ENCODE results near the gene VGLL4.

DNA sequence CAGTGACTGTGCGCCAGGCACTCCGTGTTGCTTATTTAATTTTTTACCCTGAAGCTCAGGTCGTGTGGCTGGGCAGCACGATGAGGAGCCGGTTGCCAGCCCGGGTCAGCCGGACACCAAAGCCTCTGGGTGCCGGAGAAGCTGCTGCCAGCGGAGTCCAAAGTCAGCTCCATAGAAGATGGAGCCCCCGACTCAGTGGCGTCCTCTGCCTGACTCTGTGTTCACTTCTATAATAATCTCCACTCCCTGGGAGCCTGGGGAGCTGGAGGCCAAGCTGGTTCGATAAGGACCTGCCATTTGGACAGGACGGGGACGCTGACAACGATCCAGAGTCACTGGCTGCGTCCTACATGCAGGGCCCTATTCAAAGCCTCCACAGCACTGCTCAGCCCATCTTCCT lies 78.6 kb downstream of the VGLL4 start:
- TF ChIP-seq, protein P1, sequence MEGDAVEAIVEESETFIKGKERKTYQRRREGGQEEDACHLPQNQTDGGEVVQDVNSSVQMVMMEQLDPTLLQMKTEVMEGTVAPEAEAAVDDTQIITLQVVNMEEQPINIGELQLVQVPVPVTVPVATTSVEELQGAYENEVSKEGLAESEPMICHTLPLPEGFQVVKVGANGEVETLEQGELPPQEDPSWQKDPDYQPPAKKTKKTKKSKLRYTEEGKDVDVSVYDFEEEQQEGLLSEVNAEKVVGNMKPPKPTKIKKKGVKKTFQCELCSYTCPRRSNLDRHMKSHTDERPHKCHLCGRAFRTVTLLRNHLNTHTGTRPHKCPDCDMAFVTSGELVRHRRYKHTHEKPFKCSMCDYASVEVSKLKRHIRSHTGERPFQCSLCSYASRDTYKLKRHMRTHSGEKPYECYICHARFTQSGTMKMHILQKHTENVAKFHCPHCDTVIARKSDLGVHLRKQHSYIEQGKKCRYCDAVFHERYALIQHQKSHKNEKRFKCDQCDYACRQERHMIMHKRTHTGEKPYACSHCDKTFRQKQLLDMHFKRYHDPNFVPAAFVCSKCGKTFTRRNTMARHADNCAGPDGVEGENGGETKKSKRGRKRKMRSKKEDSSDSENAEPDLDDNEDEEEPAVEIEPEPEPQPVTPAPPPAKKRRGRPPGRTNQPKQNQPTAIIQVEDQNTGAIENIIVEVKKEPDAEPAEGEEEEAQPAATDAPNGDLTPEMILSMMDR (conservative IDR thresholded peaks at IDR 0.05; ENCODE audit: low read depth, low read length), result no peak
- TF ChIP-seq EZH2phosphoT487 (IDR thresholded peaks at IDR 0.05; ENCODE audit: borderline replicate concordance, low read length), result no peak
- TF ChIP-seq EZH2 (IDR thresholded peaks at IDR 0.05; ENCODE audit: low read length, unreplicated experiment), result no peak

Data from PC-3 (cell line).